Hepatocyte (in vitro differentiated cells): ENCODE measurements around the gene DLEC1.

Source experiments
- CTCF ChIP-seq: fragments of 200-600 bp; sonication (generic); IDR thresholded peaks from 2 replicates; pipeline ENCODE4 v1.5.1; 2016; ENCODE audit warnings: antibody characterized with exemption, mild to moderate bottlenecking; ENCODE audit not compliant: poor library complexity
- EZH2 ChIP-seq: fragments of 200-600 bp; sonication (generic); IDR thresholded peaks from 2 replicates; pipeline ENCODE4 v1.6.1; 2016; ENCODE audit warnings: antibody characterized with exemption, mild to moderate bottlenecking, borderline replicate concordance
- EZH2phosphoT487 ChIP-seq: fragments of 200-600 bp; sonication (generic); IDR thresholded peaks from one replicate; pipeline ENCODE4 v1.6.1; 2018; ENCODE audit warnings: antibody characterized with exemption, mild to moderate bottlenecking, low read depth, moderate library complexity; ENCODE audit not compliant: unreplicated experiment, severe bottlenecking

GRCh38 chr3:38086496-38086895 lies 47.5 kb downstream of the DLEC1 start:
- TF ChIP-seq CTCF (no peak), EZH2phosphoT487 (no peak), EZH2 (no peak)
